GM12892 (cell line): ENCODE data around the gene SLC9A9.

Experiments used
- POLR2A ChIP-seq: IDR thresholded peaks from 2 replicates; pipeline ENCODE4 v1.6.1; 2011; ENCODE audit warnings: low read depth, low read length, control low read depth
- POLR2AphosphoS5 ChIP-seq: IDR thresholded peaks from 2 replicates; pipeline ENCODE4 v1.6.1; 2011; ENCODE audit warnings: low read depth, low read length, control low read depth
- TAF1 ChIP-seq: IDR thresholded peaks from 2 replicates; pipeline ENCODE4 v1.6.1; 2011; ENCODE audit warnings: low read depth, mild to moderate bottlenecking, control low read depth, low read length, borderline replicate concordance

- no peak for TF ChIP-seq POLR2A
- TF ChIP-seq POLR2AphosphoS5: no peak
- TF ChIP-seq TAF1: no peak
Observed at GRCh38 chr3:143269741-143270140, 578.5 kb downstream of the SLC9A9 start.
